Cardiac muscle cell (in vitro differentiated cells and primary cell): Measurements from ENCODE around the gene EFNB1. TPM values are rescaled to one million over a fixed set of nuclear protein-coding genes. Genes with fewer than 3 reads are reported as not detected.
A peak's percentile ranks its signal among the peaks of the same experiment; 100 is the strongest.

Source experiments
- DNase-seq, 2 donors: peaks; one replicate each; pipeline versions ENCODE4 v3.0.0 to v3.0.0-alpha.2; 2010 to 2017; ENCODE audit warnings: low read depth in 1 of 2, low spot score in 1 of 2
- H3K27ac ChIP-seq: fragments of 200-600 bp; sonication (generic); 2 replicates; pipeline ENCODE4 v1.5.1; 2016
- H3K27me3 ChIP-seq: fragments of 200-600 bp; sonication (generic); 2 replicates; pipeline ENCODE4 v1.6.0; 2016; ENCODE audit warnings: control low read depth
- H3K36me3 ChIP-seq: fragments of 200-600 bp; sonication (generic); 2 replicates; pipeline ENCODE4 v1.5.1; 2016; ENCODE audit warnings: control low read depth
- H3K4me1 ChIP-seq: fragments of 200-600 bp; sonication (generic); 2 replicates; pipeline ENCODE4 v1.8.1; 2017; ENCODE audit warnings: low read depth, mild to moderate bottlenecking, mixed run types
- H3K4me3 ChIP-seq: fragments of 200-600 bp; sonication (generic); 2 replicates; pipeline ENCODE4 v1.5.1; 2016; ENCODE audit warnings: mild to moderate bottlenecking
- H3K9me3 ChIP-seq: fragments of 200-600 bp; sonication (generic); 2 replicates; pipeline ENCODE4 v1.5.1; 2017; ENCODE audit warnings: low read depth, mild to moderate bottlenecking, control low read depth
- polyA plus RNA-seq: library from polyadenylated mRNA; unstranded; fragments of >200 nt; fragmentation: Nextera tagmentation; extraction: Ambion mirVana; gene quantifications from 2 replicates; pipeline ENCODE4 v1.2.1, GENCODE V29; 2016
- total RNA-seq: library from RNA; depleted of rRNA; stranded (reverse); fragments of >200 nt; gene quantifications from 2 replicates; pipeline ENCODE4 v1.2.3, GENCODE V29; 2016
- TF ChIP-seq, protein P1 (sequence below): IDR thresholded peaks from 2 replicates; pipeline ENCODE4 v1.5.1; 2012; ENCODE audit warnings: low read depth, mild to moderate bottlenecking, low read length

Gene EFNB1
- total and polyA plus RNA-seq, 2 experiments from 2014 or later: 27.2 to 43.6 TPM

DNA sequence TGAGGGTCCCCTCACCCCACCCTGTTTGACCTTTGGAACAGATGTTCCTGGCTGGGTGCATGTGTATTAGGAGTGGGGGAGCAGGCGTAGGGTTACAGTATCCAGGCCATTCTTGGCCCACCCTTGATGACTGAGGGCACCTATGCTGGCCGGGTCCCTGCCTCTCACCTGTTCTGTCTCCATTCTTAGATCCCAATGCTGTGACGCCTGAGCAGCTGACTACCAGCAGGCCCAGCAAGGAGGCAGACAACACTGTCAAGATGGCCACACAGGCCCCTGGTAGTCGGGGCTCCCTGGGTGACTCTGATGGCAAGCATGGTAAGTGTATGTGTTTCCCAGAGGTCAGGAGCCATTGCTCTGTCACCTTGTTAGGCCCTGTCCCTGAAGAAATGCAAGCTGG lies 10.9 kb downstream of the EFNB1 start:
- H3K27ac ChIP-seq: no peak overlapping the region

DNA sequence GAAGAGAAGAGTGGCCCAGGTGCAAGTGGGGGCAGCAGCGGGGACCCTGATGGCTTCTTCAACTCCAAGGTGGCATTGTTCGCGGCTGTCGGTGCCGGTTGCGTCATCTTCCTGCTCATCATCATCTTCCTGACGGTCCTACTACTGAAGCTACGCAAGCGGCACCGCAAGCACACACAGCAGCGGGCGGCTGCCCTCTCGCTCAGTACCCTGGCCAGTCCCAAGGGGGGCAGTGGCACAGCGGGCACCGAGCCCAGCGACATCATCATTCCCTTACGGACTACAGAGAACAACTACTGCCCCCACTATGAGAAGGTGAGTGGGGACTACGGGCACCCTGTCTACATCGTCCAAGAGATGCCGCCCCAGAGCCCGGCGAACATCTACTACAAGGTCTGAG lies 11.4 kb downstream of the EFNB1 start:
- no peak overlapping the region for H3K27ac ChIP-seq
- no peak for DNase-seq
- H3K4me3 ChIP-seq: no peak overlapping the region
- H3K9me3 ChIP-seq: no peaks in the 10 kb centered on the region
- no peaks in the 10 kb centered on the region for H3K27me3 ChIP-seq
- no peaks in the 10 kb centered on the region for H3K4me1 ChIP-seq
- peaks cover 9% of the 10 kb centered on the region for H3K36me3 ChIP-seq
- TF ChIP-seq, protein P1, sequence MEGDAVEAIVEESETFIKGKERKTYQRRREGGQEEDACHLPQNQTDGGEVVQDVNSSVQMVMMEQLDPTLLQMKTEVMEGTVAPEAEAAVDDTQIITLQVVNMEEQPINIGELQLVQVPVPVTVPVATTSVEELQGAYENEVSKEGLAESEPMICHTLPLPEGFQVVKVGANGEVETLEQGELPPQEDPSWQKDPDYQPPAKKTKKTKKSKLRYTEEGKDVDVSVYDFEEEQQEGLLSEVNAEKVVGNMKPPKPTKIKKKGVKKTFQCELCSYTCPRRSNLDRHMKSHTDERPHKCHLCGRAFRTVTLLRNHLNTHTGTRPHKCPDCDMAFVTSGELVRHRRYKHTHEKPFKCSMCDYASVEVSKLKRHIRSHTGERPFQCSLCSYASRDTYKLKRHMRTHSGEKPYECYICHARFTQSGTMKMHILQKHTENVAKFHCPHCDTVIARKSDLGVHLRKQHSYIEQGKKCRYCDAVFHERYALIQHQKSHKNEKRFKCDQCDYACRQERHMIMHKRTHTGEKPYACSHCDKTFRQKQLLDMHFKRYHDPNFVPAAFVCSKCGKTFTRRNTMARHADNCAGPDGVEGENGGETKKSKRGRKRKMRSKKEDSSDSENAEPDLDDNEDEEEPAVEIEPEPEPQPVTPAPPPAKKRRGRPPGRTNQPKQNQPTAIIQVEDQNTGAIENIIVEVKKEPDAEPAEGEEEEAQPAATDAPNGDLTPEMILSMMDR: no peak

More for the DNA sequence above, 10.9 kb downstream of the EFNB1 start:
- Histone ChIP-seq H3K4me1 (no peaks in the 10 kb centered on the region), H3K9me3 (no peaks in the 10 kb centered on the region), H3K27me3 (no peaks in the 10 kb centered on the region), H3K4me3 (no peak overlapping the region), H3K36me3 (peaks cover 9% of the 10 kb centered on the region)
- no peak for DNase-seq
- TF ChIP-seq, protein P1: no peak

DNA sequence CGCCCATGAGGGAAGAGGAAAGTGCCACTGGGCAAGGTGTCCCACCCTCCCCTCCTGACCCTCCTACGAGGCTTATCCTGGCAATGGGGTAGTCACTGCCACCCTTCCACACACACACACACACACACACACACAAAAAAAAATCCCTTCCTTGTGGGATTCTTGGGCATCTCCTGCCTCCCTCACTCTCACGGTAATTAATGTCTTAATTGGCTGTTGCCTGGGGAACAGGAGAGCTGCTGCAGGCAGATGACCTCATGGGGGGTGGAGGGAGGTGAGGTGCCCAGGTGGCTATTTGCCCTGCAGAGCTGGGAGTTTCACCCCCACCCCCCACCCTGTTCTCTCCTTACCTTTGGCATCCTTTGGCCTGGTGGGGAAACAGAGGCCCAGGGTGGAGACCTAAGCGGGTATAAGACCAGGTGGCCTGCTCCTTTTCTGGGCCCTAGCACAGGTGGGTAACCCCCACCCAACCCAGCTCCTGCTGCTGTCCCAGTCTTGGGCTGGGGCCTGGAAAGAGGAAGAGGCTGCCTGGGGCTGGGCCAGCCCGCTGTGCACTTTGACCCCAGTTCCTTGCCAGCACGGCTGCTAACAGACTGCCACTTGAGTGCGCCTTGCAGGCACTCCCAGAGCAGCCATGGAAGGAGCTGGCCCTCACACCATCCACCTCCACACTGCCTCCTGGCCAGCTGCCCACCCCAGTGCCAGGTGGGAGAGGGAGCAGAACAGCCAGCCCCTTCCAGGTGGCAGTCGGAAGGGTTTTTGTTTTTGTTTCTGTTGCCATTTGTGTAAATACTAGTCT lies 12.6 kb downstream of the EFNB1 start:
- no peaks in the 10 kb centered on the region for H3K4me1 ChIP-seq
- no peak overlapping the region for H3K4me3 ChIP-seq
- no peaks in the 10 kb centered on the region for H3K9me3 ChIP-seq
- H3K36me3 ChIP-seq: peaks cover 9% of the 10 kb centered on the region
- H3K27ac ChIP-seq: no peak overlapping the region
- TF ChIP-seq, protein P1: no peak
- no peak for DNase-seq
- no peaks in the 10 kb centered on the region for H3K27me3 ChIP-seq

DNA sequence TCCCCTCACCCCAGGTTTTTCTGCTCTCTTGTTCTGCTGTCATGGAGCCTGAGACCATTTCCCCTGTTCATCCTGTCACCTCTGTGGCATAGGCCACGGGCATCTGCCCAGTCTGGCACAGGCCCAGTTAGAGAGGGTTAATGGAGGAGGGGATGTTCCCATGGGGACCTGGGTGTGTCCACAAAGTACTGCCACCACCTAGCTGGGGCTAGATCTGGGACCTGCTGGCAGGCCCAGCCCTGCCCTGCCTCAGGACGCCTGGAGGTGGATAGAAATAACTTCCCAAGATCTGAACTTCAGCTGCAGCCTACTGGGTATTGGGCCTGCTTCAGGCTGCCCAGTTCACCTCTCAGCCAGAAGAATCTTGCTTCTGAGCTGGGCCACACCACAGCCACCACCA lies 13.5 kb downstream of the EFNB1 start:
- TF ChIP-seq, protein P1: no peak
- H3K36me3 ChIP-seq: peaks cover 9% of the 10 kb centered on the region
- no peak for DNase-seq
- H3K4me3 ChIP-seq: no peak overlapping the region
- no peak overlapping the region for H3K27ac ChIP-seq
- H3K27me3 ChIP-seq: no peaks in the 10 kb centered on the region
- H3K9me3 ChIP-seq: no peaks in the 10 kb centered on the region
- no peaks in the 10 kb centered on the region for H3K4me1 ChIP-seq

DNA sequence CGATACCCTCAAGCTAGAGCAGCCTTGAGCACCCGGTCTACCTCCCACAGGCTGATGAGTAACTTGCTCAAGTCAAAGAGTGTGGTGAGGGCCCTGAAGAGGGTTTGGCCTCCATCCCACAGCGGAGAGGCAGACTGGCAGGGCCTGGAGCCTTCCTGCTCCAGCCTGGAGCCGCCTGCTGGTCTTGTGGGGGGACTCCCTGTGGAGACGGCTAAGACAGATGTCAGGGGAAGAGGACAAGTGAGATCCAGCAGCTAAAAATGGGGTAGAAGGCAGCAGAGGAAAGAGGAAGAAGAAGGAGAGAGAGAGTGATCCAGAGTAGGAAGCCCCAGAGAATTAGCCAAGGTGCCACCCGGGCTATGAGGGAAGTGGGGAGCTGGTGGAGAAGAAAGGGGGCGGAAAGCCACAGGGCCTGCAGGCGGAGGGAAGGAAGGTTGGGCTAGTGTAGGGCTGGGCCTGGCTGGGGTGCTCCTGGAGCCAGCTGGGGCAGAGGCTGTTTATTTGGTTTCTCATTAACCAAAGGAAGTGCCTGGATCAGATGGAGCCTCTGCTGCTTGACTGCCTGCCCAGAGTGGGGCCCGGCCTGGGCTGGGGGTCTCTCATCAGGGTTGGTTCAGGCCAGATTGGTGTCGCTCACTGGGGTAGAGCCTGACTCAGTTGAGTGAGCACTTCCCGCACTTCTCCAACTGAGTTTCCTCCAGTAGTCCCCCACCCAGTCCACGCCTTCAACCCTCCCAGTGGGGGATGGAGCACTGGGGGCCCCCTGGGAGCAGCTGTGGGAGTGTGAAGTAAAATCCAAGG lies 14.2 kb downstream of the EFNB1 start:
- Histone ChIP-seq H3K4me3 (no peak overlapping the region), H3K4me1 (no peaks in the 10 kb centered on the region), H3K9me3 (no peaks in the 10 kb centered on the region), H3K27me3 (no peaks in the 10 kb centered on the region), H3K36me3 (peaks cover 9% of the 10 kb centered on the region), H3K27ac (no peak overlapping the region)
- peak in 1 of 2 donors; percentile 45 for DNase-seq
- TF ChIP-seq, protein P1: no peak
